Mammary epithelial cell (primary cell): Measurements from ENCODE around the gene PRMT1.

Source experiments
- CTCF ChIP-seq, 2 donors: IDR thresholded peaks in 1 of 2; conservative IDR thresholded peaks in 1 of 2; 2 replicates each; pipeline ENCODE4 v1.5.1; 2011 to 2012; ENCODE audit warnings: inconsistent platforms in 2 of 2, low read length in 2 of 2, mild to moderate bottlenecking in 2 of 2, control low read depth in 1 of 2, low read depth in 1 of 2; ENCODE audit not compliant: insufficient read depth in 1 of 2; ENCODE audit errors: extremely low read depth in 1 of 2
- EZH2 ChIP-seq: IDR thresholded peaks from 2 replicates; pipeline ENCODE4 v1.6.1; 2012; ENCODE audit warnings: low read length, inconsistent platforms, borderline replicate concordance

DNA sequence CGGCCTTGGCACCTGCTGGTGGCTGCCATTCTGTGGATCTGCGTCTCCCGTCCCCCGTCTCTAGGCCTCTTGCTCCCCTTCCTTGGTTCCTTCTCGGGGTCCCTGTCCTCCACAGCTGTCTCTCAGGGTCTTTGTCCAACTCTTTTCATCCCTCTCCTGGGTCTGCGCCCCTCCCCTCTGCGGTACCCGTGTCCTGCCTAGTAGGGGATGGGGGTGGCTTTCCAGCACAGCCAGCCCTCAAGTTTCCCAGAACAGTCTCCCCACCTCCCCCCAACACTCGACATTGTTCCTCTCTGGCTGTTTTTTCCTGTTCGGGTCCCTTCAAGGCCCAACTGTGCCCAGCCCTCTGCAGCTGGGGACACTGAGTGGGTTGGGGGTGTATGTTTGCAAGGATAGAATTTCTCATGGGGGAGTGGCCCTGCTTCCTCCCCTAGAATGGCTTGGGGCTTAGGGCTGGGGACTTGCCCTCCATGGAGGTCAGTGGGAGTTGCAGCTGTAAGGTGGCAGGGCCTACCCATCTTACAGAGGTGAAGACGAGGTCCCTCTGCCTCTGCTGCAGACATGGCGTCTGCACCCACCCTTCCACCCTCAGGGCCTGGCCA, 11.6 kb downstream of the PRMT1 start:
- TF ChIP-seq CTCF (conservative IDR thresholded peaks at IDR 0.05 in 1 of 2, IDR thresholded peaks at IDR 0.05 in 1 of 2; ENCODE audit: extremely low read depth in 1 of 2, insufficient read depth in 1 of 2, low read depth in 1 of 2, low read length in 2 of 2) (no peak), EZH2 (no peak)
